COLO829 (cell line): ENCODE data around the gene GGTLC1.
"Not testable (repeated sequence)": the region's sequence is repeated elsewhere in the genome, so short reads cannot be mapped to it uniquely, and the experiment has no call there.

Experiments
- DNase-seq: peaks from one replicate; pipeline ENCODE4 v3.0.0; 2012; ENCODE audit warnings: low spot score

GGTLC1 gene

GRCh38 chr20:23988561-23988960 lies at the start of gene GGTLC1:
Gene GGTLC1 (minus strand): TSS chr20:23988779. CDS start chr20:23986611, 2,168 bp downstream.
- DNase-seq, result no peak

DNA sequence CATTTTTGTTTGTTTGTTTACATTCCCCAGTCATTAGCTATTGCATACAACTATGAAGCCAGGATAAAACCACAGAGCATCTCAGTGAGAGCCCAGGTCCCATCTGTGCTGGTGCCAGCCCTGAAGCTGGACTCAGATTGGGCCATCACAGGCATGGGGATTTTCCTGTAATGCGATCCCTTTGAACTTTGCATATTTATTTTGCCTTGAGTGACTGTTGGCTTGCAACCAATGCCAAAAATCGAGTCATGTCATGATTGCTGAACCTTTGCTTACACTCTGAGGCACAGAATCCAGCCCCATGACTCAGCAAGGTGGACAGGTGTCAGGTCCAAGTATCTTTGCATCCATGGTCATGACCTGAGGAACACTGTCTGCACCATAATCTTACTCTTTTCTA lies 46.2 kb upstream of the GGTLC1 start:
- DNase-seq, result no peak

GRCh38 chr20:24033565-24033964 lies 45.0 kb upstream of the GGTLC1 start:
- DNase-seq, result no peak

DNA sequence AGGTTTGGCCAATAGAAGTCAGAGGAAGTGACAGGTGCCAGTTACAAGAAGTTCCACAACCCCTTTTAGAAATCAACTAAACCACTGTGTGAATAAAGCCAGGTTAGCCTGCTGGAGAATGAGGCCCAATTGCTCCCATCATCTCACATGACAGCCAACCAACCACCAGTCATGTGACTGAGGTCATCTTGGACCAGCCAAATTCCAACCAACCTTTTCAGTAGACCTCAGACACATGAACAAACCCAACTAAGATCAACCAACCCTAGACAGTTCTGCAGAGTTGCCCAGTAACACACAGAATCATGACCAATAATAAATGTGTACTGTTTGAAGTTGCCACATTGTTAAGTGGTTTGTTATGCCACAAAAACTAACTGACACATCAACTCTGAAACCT lies 44.6 kb upstream of the GGTLC1 start:
- no peak for DNase-seq

DNA sequence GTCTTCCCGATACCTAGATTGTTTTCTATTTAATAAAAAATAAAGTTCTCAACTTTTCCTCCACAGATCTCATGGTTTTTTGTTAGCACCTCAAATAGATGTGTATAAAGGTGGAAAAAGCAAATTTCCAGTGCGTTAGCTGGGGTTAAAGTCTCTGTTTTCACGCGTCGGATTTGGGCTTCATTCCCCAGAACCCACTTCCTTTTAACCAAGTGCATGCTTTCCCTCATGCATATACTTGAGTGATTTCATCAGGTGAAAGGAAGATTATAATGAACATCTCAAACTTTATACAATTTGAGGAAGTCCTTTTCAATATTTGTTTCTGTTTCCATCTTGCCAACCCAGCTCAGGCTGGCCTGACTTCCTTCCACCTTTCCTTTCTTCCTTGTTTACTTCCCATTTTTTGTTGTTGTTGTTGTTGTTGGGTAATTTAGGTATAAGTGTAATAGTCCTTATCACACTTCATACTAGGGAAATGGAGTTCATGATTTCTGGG lies 43.9 kb upstream of the GGTLC1 start:
- no peak for DNase-seq

- peak; percentile 68 for DNase-seq
Observed at GRCh38 chr20:24027229-24027628, 38.6 kb upstream of the GGTLC1 start.

GRCh38 chr20:24022621-24023180 lies 34.1 kb upstream of the GGTLC1 start:
- no peak for DNase-seq

DNA sequence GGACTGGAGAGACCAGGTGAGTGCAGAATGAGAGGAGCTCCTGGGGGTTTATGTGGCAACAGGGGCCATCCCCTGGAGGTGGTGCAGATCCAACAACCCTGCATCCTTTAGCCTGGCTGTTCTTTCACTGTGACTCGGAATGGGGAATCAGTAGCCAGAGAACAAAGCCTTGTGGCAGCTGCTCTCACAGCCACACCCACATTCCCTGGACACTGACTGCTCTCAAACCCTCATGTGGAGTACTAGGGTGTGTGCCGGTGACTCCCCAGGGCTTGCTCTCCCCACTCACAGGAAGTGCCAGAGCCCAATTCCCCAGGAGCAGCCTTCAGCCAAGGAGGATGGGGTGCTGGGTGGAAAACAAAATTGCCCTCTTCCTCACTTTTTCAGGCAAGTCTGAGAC lies 30.2 kb upstream of the GGTLC1 start:
- no peak for DNase-seq

GRCh38 chr20:24017458-24017755 lies 28.8 kb upstream of the GGTLC1 start:
- DNase-seq, result peak; percentile 36

- no peak for DNase-seq
Observed at GRCh38 chr20:24016607-24017457, 28.3 kb upstream of the GGTLC1 start.

DNA sequence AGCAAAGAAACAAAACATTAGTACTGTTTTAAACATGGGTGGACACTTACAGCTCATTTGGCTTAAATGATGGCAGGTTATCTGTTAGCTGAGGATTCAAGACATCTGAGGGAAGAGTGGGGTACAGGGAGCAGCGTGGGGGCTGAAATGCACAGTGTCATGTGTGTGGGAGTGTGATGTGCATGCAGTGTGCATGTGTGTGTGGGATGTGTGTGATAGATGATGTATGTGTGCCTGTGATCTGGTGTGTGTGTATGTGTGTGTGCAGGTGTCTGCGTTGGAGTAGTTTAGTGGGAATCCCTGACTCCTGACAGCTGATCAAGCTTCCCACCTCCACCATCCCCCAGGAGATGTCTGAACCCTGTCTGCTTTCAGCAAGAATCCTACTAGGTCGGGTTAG lies 25.4 kb upstream of the GGTLC1 start:
- DNase-seq, result no peak

DNA sequence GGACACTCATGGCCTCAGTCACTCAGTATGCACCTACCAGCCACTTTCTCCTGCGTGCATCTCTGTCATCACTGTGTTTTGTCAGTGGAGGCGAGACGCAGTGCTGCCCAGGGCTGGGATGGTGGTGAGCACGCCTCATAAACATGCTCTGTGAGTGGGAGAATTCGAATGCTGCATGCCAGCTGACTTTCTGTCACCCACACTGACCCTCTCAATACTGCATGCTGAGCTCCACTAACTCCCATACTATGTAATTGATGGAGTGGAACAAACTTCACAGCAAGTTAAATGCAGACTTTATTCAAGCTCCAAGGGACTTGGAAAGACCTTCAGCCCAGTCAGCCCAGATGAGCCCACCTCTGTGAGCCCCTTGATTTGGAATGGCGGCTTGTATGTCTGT lies 22.7 kb upstream of the GGTLC1 start:
- no peak for DNase-seq

DNA sequence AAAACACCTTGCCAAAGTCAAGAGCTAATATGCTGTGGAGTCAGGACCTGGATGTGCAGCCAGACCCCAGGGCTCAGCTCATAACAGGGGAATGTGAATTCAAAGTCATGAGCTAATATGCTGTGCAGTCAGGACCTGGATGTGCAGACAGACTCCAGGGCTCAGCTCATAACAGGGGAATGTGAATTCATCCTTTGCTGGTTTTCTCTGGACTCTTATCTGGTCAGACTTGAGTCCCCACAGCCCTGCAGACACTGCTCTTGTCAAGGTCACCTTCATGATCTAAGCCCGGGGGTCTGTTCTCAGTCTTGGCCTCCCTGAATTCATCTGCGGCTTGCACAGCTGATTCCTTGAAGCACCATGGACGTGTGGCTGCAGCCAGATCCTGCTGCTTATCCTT lies 19.2 kb upstream of the GGTLC1 start:
- DNase-seq, result no peak

DNA sequence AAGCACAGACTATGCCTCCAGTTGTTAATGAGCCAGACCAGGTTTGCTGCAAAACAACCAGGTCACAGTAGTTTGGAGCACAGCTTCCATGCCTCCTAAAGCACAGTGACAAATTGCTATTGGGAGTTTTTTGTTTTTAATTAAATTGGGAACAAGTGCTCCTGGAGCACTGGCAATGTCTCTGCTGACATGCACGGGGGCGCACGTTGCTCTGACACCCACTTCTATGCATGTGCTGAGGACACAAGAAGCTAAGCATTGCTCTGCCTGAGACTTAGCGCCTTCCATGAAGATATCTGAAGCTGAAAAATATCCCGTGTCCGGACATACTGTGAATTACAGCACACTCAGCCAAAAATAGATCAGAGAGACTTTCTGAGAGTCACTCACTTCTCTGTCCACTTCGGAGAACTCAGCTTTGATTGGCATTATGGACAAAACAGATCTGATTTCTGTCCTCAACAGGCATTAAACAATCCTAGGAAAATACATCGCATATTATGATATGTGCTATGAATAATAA lies 18.6 kb upstream of the GGTLC1 start:
- no peak for DNase-seq

GRCh38 chr20:24006626-24007025 lies 18.0 kb upstream of the GGTLC1 start:
- DNase-seq, result no peak

GRCh38 chr20:24004471-24004870 lies 15.9 kb upstream of the GGTLC1 start:
- DNase-seq, result no peak

DNA sequence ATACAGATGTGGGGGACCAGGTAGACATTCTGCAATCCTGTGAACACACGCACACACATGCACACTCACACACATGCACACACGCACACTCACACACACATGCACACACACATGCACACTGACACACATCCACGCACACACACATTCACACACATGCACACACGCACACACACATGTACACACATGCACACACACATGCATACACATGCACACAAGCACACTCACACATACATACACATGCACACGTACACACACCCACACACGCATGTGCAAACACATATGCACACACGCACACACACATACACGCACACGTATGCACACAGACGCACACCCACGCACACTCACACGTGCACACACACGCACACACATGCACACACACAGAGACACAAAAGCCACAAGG lies 14.3 kb upstream of the GGTLC1 start:
- no peak for DNase-seq

- DNase-seq, result no peak
Observed at GRCh38 chr20:24001712-24002405, 13.3 kb upstream of the GGTLC1 start.

DNA sequence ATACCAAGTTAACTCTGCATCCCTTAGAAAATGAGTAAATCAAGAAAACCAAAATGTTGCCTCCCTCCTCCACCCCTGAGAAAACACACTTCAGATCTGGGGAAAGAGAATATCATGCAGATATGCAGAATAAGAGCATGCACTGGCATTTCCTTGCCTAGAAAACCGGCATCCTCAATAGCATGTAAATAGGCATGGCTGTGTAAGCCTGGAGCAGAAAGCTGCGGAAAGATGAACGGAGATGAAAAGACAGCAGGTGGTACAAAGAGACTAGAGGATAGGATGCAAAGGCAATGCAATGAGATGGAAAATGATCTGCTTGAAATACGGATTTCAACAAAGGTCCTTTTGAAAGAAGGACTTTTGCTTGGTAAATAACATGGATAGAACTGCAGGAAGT lies 10.3 kb upstream of the GGTLC1 start:
- no peak for DNase-seq

DNA sequence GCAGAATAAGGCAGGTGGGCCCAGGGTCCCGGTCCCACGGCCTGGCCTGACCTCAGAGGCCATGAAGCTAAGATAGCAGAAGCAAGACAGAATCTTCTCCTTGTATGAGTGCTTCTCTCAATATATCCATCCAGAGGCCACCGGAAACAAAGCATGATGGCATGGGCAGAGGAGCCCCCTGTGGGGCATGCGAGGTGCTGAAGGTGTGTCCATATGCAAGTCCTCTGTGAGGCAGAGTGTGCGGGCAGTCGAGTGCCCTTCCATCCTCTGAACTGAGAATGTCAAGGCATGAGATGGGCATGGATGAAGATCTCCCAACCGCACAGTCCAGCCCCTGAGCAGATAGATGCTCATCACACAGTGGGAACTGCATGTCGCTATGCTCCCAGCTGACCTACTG lies 9.8 kb upstream of the GGTLC1 start:
- DNase-seq, result no peak

- DNase-seq, result peak; percentile 48
Observed at GRCh38 chr20:23995905-23996666, 7.5 kb upstream of the GGTLC1 start.

GRCh38 chr20:23995291-23995690 lies 6.7 kb upstream of the GGTLC1 start:
- not testable (repeated sequence) for DNase-seq
